CD4-positive, alpha-beta T cell treated with Interleukin-17A for 4 hours (primary cell): ENCODE measurements around the gene TBC1D25.
A peak's percentile ranks its signal among the peaks of the same experiment; 100 is the strongest.

Source experiments
- DNase-seq: peaks from one replicate; pipeline ENCODE4 v3.0.0-alpha.2; 2020; ENCODE audit warnings: mixed read lengths

The TBC1D25 gene, protein sequence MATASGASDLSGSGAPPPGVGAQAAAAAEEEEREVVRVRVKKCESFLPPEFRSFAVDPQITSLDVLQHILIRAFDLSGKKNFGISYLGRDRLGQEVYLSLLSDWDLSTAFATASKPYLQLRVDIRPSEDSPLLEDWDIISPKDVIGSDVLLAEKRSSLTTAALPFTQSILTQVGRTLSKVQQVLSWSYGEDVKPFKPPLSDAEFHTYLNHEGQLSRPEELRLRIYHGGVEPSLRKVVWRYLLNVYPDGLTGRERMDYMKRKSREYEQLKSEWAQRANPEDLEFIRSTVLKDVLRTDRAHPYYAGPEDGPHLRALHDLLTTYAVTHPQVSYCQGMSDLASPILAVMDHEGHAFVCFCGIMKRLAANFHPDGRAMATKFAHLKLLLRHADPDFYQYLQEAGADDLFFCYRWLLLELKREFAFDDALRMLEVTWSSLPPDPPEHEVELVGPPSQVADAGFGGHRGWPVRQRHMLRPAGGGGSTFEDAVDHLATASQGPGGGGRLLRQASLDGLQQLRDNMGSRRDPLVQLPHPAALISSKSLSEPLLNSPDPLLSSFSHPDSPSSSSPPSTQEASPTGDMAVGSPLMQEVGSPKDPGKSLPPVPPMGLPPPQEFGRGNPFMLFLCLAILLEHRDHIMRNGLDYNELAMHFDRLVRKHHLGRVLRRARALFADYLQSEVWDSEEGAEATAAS

GRCh38 chrX:48539345-48540027 lies at the start of gene TBC1D25:
Gene TBC1D25 (plus strand): TSS chrX:48539714. CDS start chrX:48539798, 84 bp downstream.
- DNase-seq, result peak; percentile 98

DNA sequence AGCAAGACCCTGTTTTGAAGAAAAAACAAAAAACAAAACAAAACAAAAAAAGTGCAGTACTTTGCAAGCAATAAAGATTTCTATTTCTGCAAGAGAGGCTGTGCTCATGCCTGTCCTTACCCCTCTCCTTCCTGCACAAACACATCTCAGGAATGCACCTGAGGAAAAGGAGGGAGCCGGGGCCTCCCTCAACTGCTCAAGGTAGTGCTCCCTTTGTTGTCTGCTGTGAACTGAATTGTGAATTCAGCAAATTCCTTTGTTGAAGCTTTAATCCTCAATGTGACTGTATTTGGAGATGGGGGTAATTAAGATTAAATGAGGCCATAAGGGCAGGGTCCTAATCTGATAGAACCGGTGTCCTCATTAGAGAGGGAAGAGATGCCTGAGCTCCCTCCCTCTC lies 49.6 kb upstream of the TBC1D25 start:
- no peak for DNase-seq

GRCh38 chrX:48490661-48491060 lies 48.9 kb upstream of the TBC1D25 start:
- no peak for DNase-seq

- DNase-seq, result no peak
These were observed 47.7 kb upstream of the TBC1D25 start for GRCh38 chrX:48491809-48492208.

- no peak for DNase-seq
These were observed 47.1 kb upstream of the TBC1D25 start for GRCh38 chrX:48492293-48492910.

GRCh38 chrX:48493890-48494364 lies 45.6 kb upstream of the TBC1D25 start:
- no peak for DNase-seq

DNA sequence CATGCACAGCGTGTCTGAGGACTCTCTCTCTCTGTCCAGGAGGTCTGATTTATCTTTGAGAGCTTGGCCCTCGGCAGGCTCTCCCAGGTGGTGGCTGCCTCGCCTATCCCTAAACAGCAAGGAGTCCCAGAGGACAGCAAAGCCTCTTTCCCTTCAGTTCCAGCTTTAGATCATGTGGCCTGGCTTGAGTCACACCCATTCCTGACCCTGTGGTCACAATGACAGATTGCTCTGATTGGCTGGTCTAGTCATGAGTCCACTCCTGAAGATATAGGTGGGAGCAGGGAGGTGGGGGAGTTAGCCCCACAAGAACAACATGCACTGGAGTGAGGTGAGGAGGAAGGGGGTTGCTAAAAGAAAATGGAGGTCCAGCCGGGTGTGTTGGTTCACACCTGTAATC lies 42.9 kb upstream of the TBC1D25 start:
- no peak for DNase-seq

DNA sequence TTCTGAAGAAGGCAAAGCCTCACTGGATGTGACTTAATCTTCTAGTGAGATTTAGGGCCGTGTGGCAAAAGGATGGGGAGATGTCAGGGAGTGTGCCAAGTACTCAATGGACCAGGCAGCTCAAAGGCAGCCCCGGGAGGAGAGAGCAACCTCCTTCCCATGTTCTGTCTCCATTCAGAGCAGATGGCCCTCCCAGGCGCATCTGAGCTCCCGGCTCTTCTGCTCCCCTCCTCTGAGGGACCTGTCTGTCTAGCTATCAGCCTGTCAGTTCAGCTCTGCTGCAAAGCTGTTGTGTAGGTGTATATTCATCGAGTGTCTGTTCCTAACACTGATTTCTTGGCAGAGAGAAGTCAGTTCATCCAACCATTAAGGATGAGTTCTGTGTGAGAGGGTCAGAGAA lies 41.6 kb upstream of the TBC1D25 start:
- DNase-seq, result no peak

- DNase-seq, result no peak
These were observed 41.1 kb upstream of the TBC1D25 start for GRCh38 chrX:48498374-48498809.

DNA sequence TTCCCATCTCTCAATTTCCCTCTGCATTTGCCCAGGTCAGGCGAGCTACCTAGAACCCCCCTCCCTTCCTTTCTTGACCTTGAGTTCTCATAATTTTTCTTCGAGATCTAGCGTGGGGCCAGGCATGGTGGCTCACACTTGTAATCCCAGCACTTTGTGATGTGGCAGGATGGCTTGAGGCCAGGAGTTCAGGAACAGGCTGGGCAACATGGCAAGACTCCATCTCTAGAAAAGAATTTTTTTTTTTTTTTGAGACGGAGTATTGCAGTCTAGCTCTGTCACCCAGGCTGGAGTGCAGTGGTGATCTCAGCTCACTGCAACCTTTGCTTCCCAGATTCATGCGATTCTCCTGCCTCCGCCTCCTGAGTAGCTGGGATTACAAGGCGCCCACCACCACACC lies 35.3 kb upstream of the TBC1D25 start:
- no peak for DNase-seq

- no peak for DNase-seq
These were observed 34.0 kb upstream of the TBC1D25 start for GRCh38 chrX:48505481-48505880.

GRCh38 chrX:48507246-48507645 lies 32.3 kb upstream of the TBC1D25 start:
- no peak for DNase-seq

DNA sequence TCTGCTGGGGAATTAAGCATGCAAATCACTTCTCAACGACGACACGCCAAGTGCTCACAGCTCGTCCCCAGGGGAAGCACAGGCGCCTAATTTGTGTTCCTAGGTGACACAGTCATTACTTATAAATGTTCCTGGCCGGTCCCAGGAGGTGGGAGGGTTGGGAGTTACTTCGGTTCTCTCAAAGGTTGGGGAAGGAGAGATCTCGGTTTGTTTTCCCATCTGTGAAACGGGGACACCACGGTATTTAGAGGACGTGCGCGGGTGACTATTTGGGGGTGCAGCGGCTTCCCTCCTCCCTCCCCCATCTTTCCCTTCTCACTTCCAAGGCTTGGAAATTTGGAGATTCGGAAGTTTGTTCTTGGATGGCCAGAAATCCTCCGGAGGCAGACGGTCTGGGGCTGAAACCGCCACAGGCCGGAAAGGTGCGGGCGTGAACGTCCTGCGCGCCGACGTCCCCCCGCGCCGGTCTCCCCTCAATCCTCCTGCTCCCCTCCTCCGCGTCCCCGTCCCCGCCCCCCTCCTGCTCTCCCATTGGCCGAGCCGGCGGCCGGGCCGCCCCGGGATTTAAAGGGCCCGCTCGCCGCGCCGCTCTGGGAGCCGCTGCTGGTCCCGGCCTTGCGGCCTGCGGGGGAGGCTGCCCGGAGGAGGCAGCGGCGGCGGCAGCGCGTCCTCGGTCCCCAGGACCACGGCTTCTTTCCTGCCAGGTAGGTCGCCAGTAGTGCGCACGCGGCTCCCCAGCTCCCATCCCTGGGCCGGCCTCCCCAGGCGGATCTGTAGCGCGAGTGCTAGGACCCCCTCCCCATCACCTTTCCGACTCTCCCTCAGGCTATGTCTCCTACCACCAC lies 30.9 kb upstream of the TBC1D25 start, which contains the start of gene PORCN:
PORCN (plus strand) TSS at position 593 of the 845 bp plus-strand sequence. CDS start 829 bp downstream, outside the sequence.
- peak; percentile 87 for DNase-seq

DNA sequence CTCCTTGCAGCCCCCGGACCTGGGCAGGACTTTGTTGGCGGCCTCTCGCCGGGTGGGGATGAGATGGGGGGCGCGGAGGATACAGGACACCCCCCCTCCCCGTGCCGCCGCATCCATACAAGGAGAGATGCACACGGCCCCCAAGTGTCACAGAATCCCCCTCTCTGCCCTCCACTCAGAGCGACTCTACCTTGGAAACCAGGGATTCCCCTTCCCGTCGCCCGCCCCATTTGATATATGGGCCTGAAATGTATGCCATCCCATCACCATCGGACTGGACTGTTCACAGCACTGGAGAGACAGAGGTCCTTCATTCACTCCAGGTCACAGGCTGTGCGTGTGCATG lies 30.3 kb upstream of the TBC1D25 start:
- DNase-seq, result no peak

GRCh38 chrX:48509619-48510018 lies 29.9 kb upstream of the TBC1D25 start:
- no peak for DNase-seq

DNA sequence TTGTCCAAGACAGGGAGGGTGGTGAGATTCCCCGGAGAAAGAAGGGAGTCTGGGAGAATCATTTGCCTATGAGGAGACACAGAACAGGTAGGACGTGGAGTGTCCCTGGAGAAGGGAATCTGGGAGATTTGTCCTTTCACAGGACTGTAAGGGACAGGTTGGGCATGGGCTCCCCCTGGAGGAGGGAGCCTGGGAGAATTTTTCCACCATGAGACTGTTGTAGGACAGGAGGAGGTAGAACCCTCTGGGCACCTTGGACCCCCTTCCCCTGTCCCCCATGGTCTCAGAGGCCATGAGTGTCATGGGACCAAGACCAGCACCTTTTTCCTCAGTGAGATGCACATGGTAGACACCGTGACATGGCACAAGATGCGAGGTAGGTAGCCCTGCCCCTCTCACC lies 28.0 kb upstream of the TBC1D25 start:
- DNase-seq, result no peak

GRCh38 chrX:48512371-48512935 lies 27.1 kb upstream of the TBC1D25 start:
- DNase-seq, result no peak

DNA sequence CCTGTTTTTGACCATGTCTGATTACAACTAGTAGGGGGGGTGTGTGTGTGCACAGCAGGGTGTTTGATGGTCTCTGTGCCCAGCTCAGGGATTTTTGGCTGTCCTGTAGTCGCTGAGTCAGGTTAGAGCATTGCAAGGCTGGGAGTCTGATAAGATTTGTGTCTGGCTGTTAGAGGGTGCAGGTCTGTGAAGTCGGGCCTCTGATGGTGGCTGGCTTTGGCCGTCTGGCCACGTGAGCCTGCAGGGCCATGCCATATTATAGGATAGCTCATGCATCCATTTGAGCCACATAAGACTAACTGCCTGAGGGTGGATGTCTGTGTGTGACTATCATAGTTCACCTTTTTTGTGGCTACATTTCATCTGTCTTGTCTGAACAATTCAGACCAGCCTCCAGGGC lies 25.8 kb upstream of the TBC1D25 start:
- no peak for DNase-seq

- DNase-seq, result no peak
These were observed 25.2 kb upstream of the TBC1D25 start for GRCh38 chrX:48514126-48514806.

DNA sequence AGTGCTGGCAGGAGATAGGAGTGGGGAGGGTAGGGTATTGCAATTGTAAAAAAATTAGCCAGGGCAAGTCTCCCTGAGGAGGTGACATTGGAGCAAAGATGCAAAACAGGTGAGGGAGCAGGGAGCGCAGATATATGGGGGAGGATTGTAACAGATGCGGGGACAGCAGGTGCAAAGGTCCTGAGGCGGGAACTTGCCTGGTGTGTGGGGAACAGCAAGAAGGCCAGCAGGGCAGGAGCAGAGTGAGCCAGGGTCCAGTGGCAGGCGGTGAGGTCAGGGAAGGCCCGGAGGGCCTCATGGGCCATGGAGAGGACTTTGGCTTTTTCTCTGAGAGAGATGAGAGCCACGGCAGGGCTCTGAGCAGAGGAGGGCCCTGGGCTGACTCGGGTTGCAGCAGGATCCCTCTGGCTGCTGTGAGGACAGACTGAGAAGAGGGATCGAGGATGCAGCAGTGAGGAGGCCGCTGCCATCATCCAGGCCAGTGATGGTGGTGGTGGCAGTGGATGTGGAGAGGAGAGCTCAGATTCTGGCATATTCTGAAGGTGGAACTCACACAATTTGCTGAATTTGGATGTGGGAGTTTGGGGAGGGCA lies 24.6 kb upstream of the TBC1D25 start:
- DNase-seq, result no peak

DNA sequence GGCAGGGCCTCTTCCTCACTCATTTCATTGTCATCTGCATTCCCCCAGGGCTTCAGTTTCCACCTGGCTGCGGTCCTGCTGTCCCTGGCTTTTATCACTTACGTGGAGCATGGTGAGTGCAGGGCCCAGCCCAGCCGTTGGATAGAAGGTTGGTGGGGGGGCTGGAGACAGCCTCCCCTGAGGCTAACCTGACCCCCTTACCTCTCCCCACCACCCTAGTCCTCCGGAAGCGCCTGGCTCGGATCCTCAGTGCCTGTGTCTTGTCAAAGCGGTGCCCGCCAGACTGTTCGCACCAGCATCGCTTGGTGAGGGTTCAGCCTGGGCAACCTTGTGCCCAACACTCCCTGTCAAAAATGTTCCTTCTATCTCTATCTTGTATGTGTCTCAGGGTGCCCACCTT lies 23.7 kb upstream of the TBC1D25 start:
- DNase-seq, result no peak
